Fibroblast of lung (primary cell): ENCODE measurements around the gene NSUN2. TPM values are rescaled to one million over a fixed set of nuclear protein-coding genes. Genes with fewer than 3 reads are reported as not detected.

Experiments used
- DNase-seq, 2 donors: peaks; one replicate each; pipeline versions ENCODE4 v3.0.0 to v3.0.0-alpha.2; 2010; ENCODE audit warnings: low read depth in 2 of 2
- H2AFZ ChIP-seq: 2 replicates; pipeline ENCODE4 v1.5.1; 2012; ENCODE audit warnings: low read length, control low read depth, inconsistent platforms
- H3K27ac ChIP-seq: 2 replicates; pipeline ENCODE4 v1.5.1; 2011; ENCODE audit warnings: low read length, control low read depth; ENCODE audit not compliant: insufficient read depth
- H3K27me3 ChIP-seq: 2 replicates; pipeline ENCODE4 v1.5.1; 2011; ENCODE audit warnings: mild to moderate bottlenecking, low read length; ENCODE audit not compliant: control insufficient read depth, insufficient read depth
- H3K36me3 ChIP-seq: 2 replicates; pipeline ENCODE4 v1.5.1; 2011; ENCODE audit warnings: low read length; ENCODE audit not compliant: control insufficient read depth, insufficient read depth
- H3K4me1 ChIP-seq: 2 replicates; pipeline ENCODE4 v1.5.1; 2011; ENCODE audit warnings: low read length; ENCODE audit not compliant: control insufficient read depth, insufficient read depth; ENCODE audit errors: extremely low read depth
- H3K4me2 ChIP-seq: 2 replicates; pipeline ENCODE4 v1.5.1; 2011; ENCODE audit warnings: low read length, control low read depth; ENCODE audit not compliant: insufficient read depth; ENCODE audit errors: extremely low read depth
- H3K4me3 ChIP-seq, 4 experiments: fragments of 200-600 bp in 1 of 4; sonication (generic) in 1 of 4; replicated peaks in 1 of 4; 2 replicates each; pipeline ENCODE4 v1.5.1; 2011 to 2016; ENCODE audit warnings: low read length in 4 of 4, low read depth in 3 of 4, mild to moderate bottlenecking in 3 of 4, control low read depth in 2 of 4, inconsistent platforms in 1 of 4, mixed read lengths in 1 of 4; ENCODE audit not compliant: insufficient read depth in 1 of 4; ENCODE audit errors: control extremely low read depth in 1 of 4
- H3K79me2 ChIP-seq: 2 replicates; pipeline ENCODE4 v1.5.1; 2012; ENCODE audit warnings: mild to moderate bottlenecking, low read length, inconsistent platforms; ENCODE audit not compliant: control insufficient read depth, insufficient read depth
- H3K9ac ChIP-seq: 2 replicates; pipeline ENCODE4 v1.5.1; 2011; ENCODE audit warnings: mild to moderate bottlenecking, low read length, control low read depth; ENCODE audit not compliant: insufficient read depth
- H3K9me3 ChIP-seq: 2 replicates; pipeline ENCODE4 v1.5.1; 2012; ENCODE audit warnings: low read depth, low read length; ENCODE audit not compliant: control insufficient read depth, insufficient read depth
- H4K20me1 ChIP-seq: 2 replicates; pipeline ENCODE4 v1.5.1; 2011; ENCODE audit warnings: low read length; ENCODE audit not compliant: control insufficient read depth, insufficient read depth; ENCODE audit errors: extremely low read depth
- CTCF ChIP-seq, 2 donors: IDR thresholded peaks in 1 of 2; conservative IDR thresholded peaks in 1 of 2; 1 replicate in 1 of 2; 2 replicates in 1 of 2; pipeline ENCODE4 v1.5.1; 2011 to 2012; ENCODE audit warnings: low read length in 2 of 2, control low read depth in 1 of 2, inconsistent platforms in 1 of 2, low read depth in 1 of 2, mild to moderate bottlenecking in 1 of 2
- EZH2 ChIP-seq: IDR thresholded peaks from 2 replicates; pipeline ENCODE4 v1.5.1; 2012; ENCODE audit warnings: low read length, control low read depth, mild to moderate bottlenecking; ENCODE audit errors: missing control alignments
- polyA plus RNA-seq, 2 donors: library from polyadenylated mRNA; depleted of rRNA in 1 of 2; stranded (reverse) in 1 of 2; unstranded in 1 of 2; fragments of >200 nt; gene quantifications; 2 replicates each; pipeline ENCODE4 v1.2.1, GENCODE V29; 2011 to 2012; ENCODE audit warnings: missing spikeins in 1 of 2
- total RNA-seq: library from RNA; depleted of rRNA; stranded (reverse); fragments of >200 nt; gene quantifications from 2 replicates; pipeline ENCODE4 v1.2.1, GENCODE V29; 2014

Gene NSUN2
- total and polyA plus RNA-seq, 2 donors (not counting 1 experiment from before 2014, with no cell fraction given), result 40.2 to 43.6 TPM

- no peaks in the 10 kb centered on the region for H3K9me3 ChIP-seq
- peak overlapping the region; percentile 16 for H2AFZ ChIP-seq
- peaks cover 2% of the 10 kb centered on the region for H3K4me1 ChIP-seq
- peak overlapping the region; percentile 84 to 96 (median 90) for H3K4me3 ChIP-seq
- peak overlapping the region; percentile 73 for H3K4me2 ChIP-seq
- H3K79me2 ChIP-seq, result peaks cover 82% of the 10 kb centered on the region
- DNase-seq, result peak in 1 of 2 donors; percentile 13
- H3K9ac ChIP-seq, result peak overlapping the region; percentile 98
- no peak for TF ChIP-seq EZH2
- no peak for TF ChIP-seq CTCF (conservative IDR thresholded peaks at IDR 0.05 in 1 of 2, IDR thresholded peaks at IDR 0.05 in 1 of 2; ENCODE audit: low read depth in 1 of 2, low read length in 2 of 2)
- no peaks in the 10 kb centered on the region for H4K20me1 ChIP-seq
- H3K27me3 ChIP-seq, result no peaks in the 10 kb centered on the region
- peaks cover 9% of the 10 kb centered on the region for H3K36me3 ChIP-seq
- H3K27ac ChIP-seq, result peak overlapping the region; percentile 98
These were observed 438 bp downstream of the NSUN2 start for GRCh38 chr5:6632324-6632887.

GRCh38 chr5:6631441-6631840, 1.4 kb downstream of the NSUN2 start:
- Histone ChIP-seq H3K79me2 (peaks cover 82% of the 10 kb centered on the region), H2AFZ (no peak overlapping the region), H3K4me1 (peaks cover 2% of the 10 kb centered on the region), H3K4me2 (peak overlapping the region; percentile 73), H3K27me3 (no peaks in the 10 kb centered on the region), H4K20me1 (no peaks in the 10 kb centered on the region), H3K9ac (no peak overlapping the region), H3K9me3 (no peaks in the 10 kb centered on the region), H3K36me3 (peaks cover 12% of the 10 kb centered on the region), H3K4me3 (peak overlapping the region in 3 of 4 experiments; percentile 84 to 96 (median 87)), H3K27ac (no peak overlapping the region)
- TF ChIP-seq CTCF (conservative IDR thresholded peaks at IDR 0.05 in 1 of 2, IDR thresholded peaks at IDR 0.05 in 1 of 2; ENCODE audit: low read depth in 1 of 2, low read length in 2 of 2) (no peak), EZH2 (no peak)
- DNase-seq, result no peak

- Histone ChIP-seq H2AFZ (no peak overlapping the region), H3K27me3 (no peaks in the 10 kb centered on the region), H4K20me1 (no peaks in the 10 kb centered on the region), H3K9ac (no peak overlapping the region), H3K27ac (no peak overlapping the region), H3K9me3 (no peaks in the 10 kb centered on the region), H3K4me1 (no peaks in the 10 kb centered on the region), H3K36me3 (peaks cover 17% of the 10 kb centered on the region), H3K79me2 (peaks cover 61% of the 10 kb centered on the region), H3K4me3 (no peak overlapping the region), H3K4me2 (no peak overlapping the region)
- DNase-seq, result no peak
- TF ChIP-seq CTCF (conservative IDR thresholded peaks at IDR 0.05 in 1 of 2, IDR thresholded peaks at IDR 0.05 in 1 of 2; ENCODE audit: low read depth in 1 of 2, low read length in 2 of 2), result no peak
- no peak for TF ChIP-seq EZH2
These were observed 6.3 kb downstream of the NSUN2 start for GRCh38 chr5:6626508-6626907.
